ENCODE data around the gene GMCL1. TPM values are rescaled to one million over a fixed set of nuclear protein-coding genes. Genes with fewer than 3 reads are reported as not detected.

GMCL1 gene
- total and polyA plus RNA-seq, 2 of the 13 experiments (the other 11 are each of a cell fraction or from before 2014, with no cell fraction given): 18.7 to 24.0 TPM

DNA sequence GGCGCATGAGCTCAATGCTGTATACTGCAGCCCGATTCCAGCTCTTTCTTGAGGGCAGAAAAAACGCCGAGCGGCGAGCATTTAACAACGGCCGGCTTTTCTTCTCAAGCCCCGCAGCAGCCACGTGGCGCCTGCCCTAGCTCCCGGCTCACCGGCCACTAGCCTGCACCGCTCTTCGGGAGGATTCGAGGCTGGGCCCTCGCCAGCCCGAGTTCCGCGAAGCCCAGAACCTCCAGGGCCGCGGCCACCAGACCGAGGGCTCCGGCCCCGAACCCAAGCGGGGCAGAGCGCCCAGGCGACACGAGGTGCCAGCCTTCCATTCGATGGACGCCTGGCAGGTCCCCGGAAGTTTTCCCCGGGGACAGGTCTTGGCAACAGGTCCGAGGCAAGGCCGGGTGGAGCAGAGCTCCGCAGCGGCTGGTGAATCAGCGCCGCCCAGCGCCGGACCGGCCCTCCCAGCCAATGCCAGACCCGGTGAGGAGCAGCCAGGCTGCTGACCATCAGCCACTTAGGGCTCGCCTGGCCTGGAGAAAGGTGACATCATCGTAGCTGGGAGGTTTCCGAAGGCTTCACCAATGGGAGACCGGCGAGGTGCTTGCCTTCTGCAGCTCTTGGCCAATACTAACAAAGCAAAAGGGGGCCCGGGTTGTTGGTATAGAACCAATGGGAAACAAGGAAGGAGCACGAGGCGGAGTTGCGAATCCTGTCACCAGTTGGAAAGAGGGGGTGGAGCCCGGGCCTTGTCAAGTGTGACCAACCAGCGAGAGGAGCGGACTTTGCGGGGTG lies 84.9 kb downstream of the GMCL1 start (continued):
- TF ChIP-seq ATF4 (CRISPR knock-in tag; IDR thresholded peaks at IDR 0.05) (peak in 1 of 2 experiments; percentile 88; a peak in 2 of 4 replicates), ZNF639 (CRISPR knock-in tag; conservative IDR thresholded peaks at IDR 0.05) (peak; percentile 84), POLR2AphosphoS2 (IDR thresholded peaks at IDR 0.05; ENCODE audit: low read depth, low read length) (peak; percentile 68), RNF219 (CRISPR knock-in tag; IDR thresholded peaks at IDR 0.05) (peak; percentile 85; the same call in 1 of the 2 replicates), FOXK2 (IDR thresholded peaks at IDR 0.05) (peak; percentile 95), KLF9 (CRISPR knock-in tag; IDR thresholded peaks at IDR 0.05; ENCODE audit: low read depth) (peak; percentile 87; the same call in 1 of the 2 replicates), ZNF879 (CRISPR knock-in tag; IDR thresholded peaks at IDR 0.05) (peak; percentile 86), ZFP36L2 (CRISPR knock-in tag; IDR thresholded peaks at IDR 0.05) (0 out of 2 replicates have a peak, but pooled peaks have one; percentile 53), ZNF354B (CRISPR knock-in tag; IDR thresholded peaks at IDR 0.05) (0 out of 2 replicates have a peak, but pooled peaks have one; percentile 11), CHD4 (IDR thresholded peaks at IDR 0.05; ENCODE audit: borderline replicate concordance, low read length) (no peak), ZNF20 (CRISPR knock-in tag; IDR thresholded peaks at IDR 0.05) (no peak), GPN1 (CRISPR knock-in tag; IDR thresholded peaks at IDR 0.05; ENCODE audit: borderline replicate concordance) (0 out of 2 replicates have a peak, but pooled peaks have one; percentile 12), RFX3 (CRISPR knock-in tag; IDR thresholded peaks at IDR 0.05) (0 out of 2 replicates have a peak, but pooled peaks have one; percentile 40), MATR3 (CRISPR knock-in tag; IDR thresholded peaks at IDR 0.05) (no peak), FOSL2 (CRISPR knock-in tag; IDR thresholded peaks at IDR 0.05) (peak; percentile 89), ZNF800 (CRISPR knock-in tag; IDR thresholded peaks at IDR 0.05) (0 out of 2 replicates have a peak, but pooled peaks have one; percentile 40), ZNF160 (CRISPR knock-in tag; IDR thresholded peaks at IDR 0.05) (peak; percentile 47; the same call in 1 of the 2 replicates), FIP1L1 (IDR thresholded peaks at IDR 0.05; ENCODE audit: borderline replicate concordance, insufficient read depth, low read depth, low read length) (peak; percentile 59; the same call in 1 of the 2 replicates), HCFC1 (IDR thresholded peaks at IDR 0.05; ENCODE audit: low read depth, low read length) (no peak)
- TF ChIP-seq, protein P1, sequence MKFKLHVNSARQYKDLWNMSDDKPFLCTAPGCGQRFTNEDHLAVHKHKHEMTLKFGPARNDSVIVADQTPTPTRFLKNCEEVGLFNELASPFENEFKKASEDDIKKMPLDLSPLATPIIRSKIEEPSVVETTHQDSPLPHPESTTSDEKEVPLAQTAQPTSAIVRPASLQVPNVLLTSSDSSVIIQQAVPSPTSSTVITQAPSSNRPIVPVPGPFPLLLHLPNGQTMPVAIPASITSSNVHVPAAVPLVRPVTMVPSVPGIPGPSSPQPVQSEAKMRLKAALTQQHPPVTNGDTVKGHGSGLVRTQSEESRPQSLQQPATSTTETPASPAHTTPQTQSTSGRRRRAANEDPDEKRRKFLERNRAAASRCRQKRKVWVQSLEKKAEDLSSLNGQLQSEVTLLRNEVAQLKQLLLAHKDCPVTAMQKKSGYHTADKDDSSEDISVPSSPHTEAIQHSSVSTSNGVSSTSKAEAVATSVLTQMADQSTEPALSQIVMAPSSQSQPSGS (CRISPR knock-in tag; IDR thresholded peaks at IDR 0.05): peak; percentile 99
